Spleen (tissue), 11 donors: ENCODE data around the gene HMSD. TPM values are rescaled to one million over a fixed set of nuclear protein-coding genes. Genes with fewer than 3 reads are reported as not detected.
A peak's percentile ranks its signal among the peaks of the same experiment; 100 is the strongest.
"Not testable (repeated sequence)": the region's sequence is repeated elsewhere in the genome, so short reads cannot be mapped to it uniquely, and the experiment has no call there.

Source experiments
- DNase-seq: peaks from one replicate; pipeline ENCODE4 v3.0.0-alpha.2; 2020
- H3K27ac ChIP-seq, 8 donors: fragments of 200-600 bp; sonication (generic) in 7 of 8; 1 replicate in 4 of 8; 2 replicates in 4 of 8; pipeline versions ENCODE4 v1.5.0 to v1.8.0; 2016 to 2021; ENCODE audit warnings: inconsistent platforms in 4 of 8, mild to moderate bottlenecking in 4 of 8, moderate library complexity in 1 of 8
- H3K27me3 ChIP-seq, 7 donors: fragments of 200-600 bp; sonication (generic) in 6 of 7; replicated peaks in 1 of 7; 1 replicate in 4 of 7; 2 replicates in 3 of 7; pipeline versions ENCODE4 v1.5.0 to v1.8.0; 2016 to 2021; ENCODE audit warnings: inconsistent platforms in 3 of 7, mild to moderate bottlenecking in 1 of 7
- H3K36me3 ChIP-seq, 6 donors: fragments of 200-600 bp; sonication (generic) in 5 of 6; 1 replicate in 4 of 6; 2 replicates in 2 of 6; pipeline versions ENCODE4 v1.5.0 to v1.8.0; 2016 to 2021; ENCODE audit warnings: inconsistent platforms in 2 of 6
- H3K4me1 ChIP-seq, 6 donors: fragments of 200-600 bp; sonication (generic) in 5 of 6; 1 replicate in 3 of 6; 2 replicates in 3 of 6; pipeline versions ENCODE4 v1.5.0 to v1.8.0; 2016 to 2021; ENCODE audit warnings: inconsistent platforms in 3 of 6
- H3K4me3 ChIP-seq, 8 donors: fragments of 200-600 bp; sonication (generic) in 7 of 8; 1 replicate in 4 of 8; 2 replicates in 4 of 8; pipeline versions ENCODE4 v1.5.0 to v1.8.0; 2016 to 2021; ENCODE audit warnings: inconsistent platforms in 4 of 8, mild to moderate bottlenecking in 4 of 8, moderate library complexity in 2 of 8
- H3K9me3 ChIP-seq, 8 donors: fragments of 200-600 bp; sonication (generic) in 7 of 8; 1 replicate in 4 of 8; 2 replicates in 4 of 8; pipeline versions ENCODE4 v1.5.0 to v1.8.0; 2016 to 2021; ENCODE audit warnings: inconsistent platforms in 4 of 8
- POLR2A ChIP-seq, 3 donors: fragments of 450-650 bp; IDR thresholded peaks; one replicate each; pipeline ENCODE4 v1.5.1; 2017; ENCODE audit warnings: antibody characterized with exemption in 3 of 3, mild to moderate bottlenecking in 1 of 3
- POLR2AphosphoS5 ChIP-seq, 3 donors: sonication (generic); formaldehyde crosslinking; IDR thresholded peaks; one replicate each; pipeline ENCODE4 v1.5.1; 2017; ENCODE audit warnings: antibody characterized with exemption in 3 of 3
- WGBS, 5 donors: extraction: QIAGEN DNeasy Blood & Tissue Kit in 3 of 5; methylation state at CpG; one replicate each; pipeline versions ENCODE4 v1.1.5 to v1.1.7; 2013 to 2018; 5-methylcytosine and 5-hydroxymethylcytosine counted together
- intact Hi-C: fragments of 100-400 bp; cut with DNase I; formaldehyde crosslinking; loops from one replicate; pipeline ENCODE4 v1.15.0; 2023; ENCODE audit warnings: low total_unique reads
- polyA plus RNA-seq, 3 donors: library from polyadenylated mRNA; stranded (reverse); fragments of 200-250 nt; gene quantifications; one replicate each; pipeline ENCODE4 v1.2.1, GENCODE V29; 2013
- total RNA-seq, 7 donors: library from RNA; depleted of rRNA in 3 of 7; stranded (reverse); fragments of >200 nt in 3 of 7; fragmentation: NEBNext Ultra II Directional in 4 of 7; extraction: Animal tissue kit (Norgen Biotek cat#: 25700) in 4 of 7; gene quantifications; one replicate each; pipeline versions ENCODE4 v1.1.0 to v1.2.1, GENCODE V29; 2016 to 2021
- TF ChIP-seq, protein P1 (sequence below), 11 experiments: fragments of 200-600 bp in 7 of 11; fragments of 450-650 bp in 4 of 11; sonication (generic) in 4 of 11; IDR thresholded peaks in 8 of 11; conservative IDR thresholded peaks in 3 of 11; 1 replicate in 7 of 11; 2 replicates in 4 of 11; pipeline versions ENCODE4 v1.4.0 to v1.8.0; 2016 to 2021; ENCODE audit warnings: antibody characterized with exemption in 11 of 11, inconsistent platforms in 4 of 11, mild to moderate bottlenecking in 1 of 11
- donor health status: healthy with polysubstance abuse.
- donor health status: DM: no; HTN: no; CAD: no; lungs with moderate emphysema.
- donor health status: DM: no; HTN: no; CAD: no.
- donor health status: Bipolar disorder and iron deficiency.
- donor health status: healthy.
- donor health status: DM: no; HTN: no; CAD: no.
- donor health status: DM: yes; HTN: yes; CAD: no.

The HMSD gene
- total and polyA plus RNA-seq, 10 donors: 0.23 to 2.2 (median 0.62) TPM; not detected in 3

DNA sequence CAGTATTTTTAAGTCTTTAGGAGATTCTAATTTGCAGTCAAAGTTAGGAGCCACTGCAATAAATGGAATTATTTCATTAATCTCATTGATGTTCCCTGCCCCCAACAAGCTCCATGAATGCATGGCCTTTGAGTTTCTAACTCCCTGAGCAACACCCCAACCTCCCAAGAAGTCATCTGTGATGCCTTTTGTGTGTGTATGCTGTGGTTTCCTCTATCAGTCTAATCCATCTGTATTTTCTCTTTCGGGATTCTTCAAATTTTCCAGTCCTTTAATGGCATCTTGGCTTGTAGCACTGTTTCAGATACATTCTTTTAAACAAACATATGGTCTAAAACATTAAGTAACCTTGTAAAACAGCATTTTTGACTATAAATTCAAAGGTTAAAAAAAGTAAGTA, 24.6 kb upstream of the HMSD start:
- no peaks in the 10 kb centered on the region for H3K9me3 ChIP-seq
- no peak overlapping the region for H3K4me3 ChIP-seq
- TF ChIP-seq, protein P1, sequence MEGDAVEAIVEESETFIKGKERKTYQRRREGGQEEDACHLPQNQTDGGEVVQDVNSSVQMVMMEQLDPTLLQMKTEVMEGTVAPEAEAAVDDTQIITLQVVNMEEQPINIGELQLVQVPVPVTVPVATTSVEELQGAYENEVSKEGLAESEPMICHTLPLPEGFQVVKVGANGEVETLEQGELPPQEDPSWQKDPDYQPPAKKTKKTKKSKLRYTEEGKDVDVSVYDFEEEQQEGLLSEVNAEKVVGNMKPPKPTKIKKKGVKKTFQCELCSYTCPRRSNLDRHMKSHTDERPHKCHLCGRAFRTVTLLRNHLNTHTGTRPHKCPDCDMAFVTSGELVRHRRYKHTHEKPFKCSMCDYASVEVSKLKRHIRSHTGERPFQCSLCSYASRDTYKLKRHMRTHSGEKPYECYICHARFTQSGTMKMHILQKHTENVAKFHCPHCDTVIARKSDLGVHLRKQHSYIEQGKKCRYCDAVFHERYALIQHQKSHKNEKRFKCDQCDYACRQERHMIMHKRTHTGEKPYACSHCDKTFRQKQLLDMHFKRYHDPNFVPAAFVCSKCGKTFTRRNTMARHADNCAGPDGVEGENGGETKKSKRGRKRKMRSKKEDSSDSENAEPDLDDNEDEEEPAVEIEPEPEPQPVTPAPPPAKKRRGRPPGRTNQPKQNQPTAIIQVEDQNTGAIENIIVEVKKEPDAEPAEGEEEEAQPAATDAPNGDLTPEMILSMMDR (IDR thresholded peaks at IDR 0.05 in 8 of 11, conservative IDR thresholded peaks at IDR 0.05 in 3 of 11): no peak
- no peak for TF ChIP-seq POLR2A (IDR thresholded peaks at IDR 0.05)
- TF ChIP-seq POLR2AphosphoS5 (IDR thresholded peaks at IDR 0.05): no peak
- WGBS, 5 donors: 72 to 89% (median 81%) methylated on average over 1 of the region's 1 CpG
- peaks cover 0 to under 1% (median 0%) of the 10 kb centered on the region in 7 donors for H3K27me3 ChIP-seq
- peaks cover 0 to 9% (median 0%) of the 10 kb centered on the region in 6 donors for H3K4me1 ChIP-seq
- intact Hi-C loops: no loop called here
- no peak for DNase-seq
- no peaks in the 10 kb centered on the region for H3K36me3 ChIP-seq
- H3K27ac ChIP-seq: no peak overlapping the region

DNA sequence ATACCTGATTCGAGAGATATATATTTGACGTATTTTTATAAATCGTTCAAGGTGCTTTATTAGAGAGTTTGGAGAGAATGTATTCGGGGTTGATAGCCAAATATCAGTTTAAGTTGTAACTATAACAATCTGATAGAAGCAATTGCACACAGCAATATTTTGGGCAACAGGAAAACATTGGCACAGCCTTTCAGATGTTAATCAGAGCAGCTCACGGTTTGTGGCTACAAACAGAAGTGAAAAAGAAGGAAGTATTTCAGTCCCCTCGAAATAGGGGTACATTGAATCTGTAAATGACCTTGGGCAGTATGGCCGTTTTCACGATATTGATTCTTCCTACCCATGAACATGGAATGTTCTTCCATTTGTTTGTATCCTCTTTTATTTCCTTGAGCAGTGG, 20.8 kb upstream of the HMSD start:
- peaks cover 0 to 9% (median 0%) of the 10 kb centered on the region in 6 donors for H3K4me1 ChIP-seq
- intact Hi-C loops: no loop called here
- 25 to 62% (median 34%) methylated on average over 8 of the region's 8 CpGs for WGBS, 5 donors
- no peak for DNase-seq
- no peaks in the 10 kb centered on the region for H3K36me3 ChIP-seq
- no peaks in the 10 kb centered on the region for H3K27me3 ChIP-seq
- H3K9me3 ChIP-seq: no peaks in the 10 kb centered on the region
- TF ChIP-seq POLR2A (IDR thresholded peaks at IDR 0.05): no peak
- TF ChIP-seq, protein P1 (IDR thresholded peaks at IDR 0.05 in 8 of 11, conservative IDR thresholded peaks at IDR 0.05 in 3 of 11): no peak
- TF ChIP-seq POLR2AphosphoS5 (IDR thresholded peaks at IDR 0.05): no peak
- H3K27ac ChIP-seq: peak overlapping the region in 3 of 8 donors; percentile 18 to 48 (median 29)
- H3K4me3 ChIP-seq: no peak overlapping the region

DNA sequence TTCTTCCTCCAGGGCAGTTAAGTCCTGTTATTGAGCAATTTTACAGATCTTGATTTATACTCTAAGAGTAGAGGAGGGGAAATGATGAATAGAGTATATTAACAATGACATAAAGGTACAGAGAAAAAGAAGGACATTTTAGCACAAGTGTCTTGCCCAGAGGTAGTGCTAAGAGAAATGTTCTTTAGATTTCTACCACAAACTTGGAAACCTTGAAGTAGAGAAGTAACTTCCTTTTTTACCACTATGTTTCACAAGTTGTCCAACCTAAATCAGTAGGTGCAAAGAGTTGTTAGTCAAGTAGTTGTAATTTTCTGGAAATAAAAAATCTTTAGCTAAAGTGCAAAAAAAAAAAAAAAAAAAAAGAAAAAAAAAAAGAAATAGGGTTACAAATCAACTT, 19.7 kb upstream of the HMSD start:
- H3K4me1 ChIP-seq, intact Hi-C loops, DNase-seq, H3K4me3 ChIP-seq, H3K36me3 ChIP-seq, H3K9me3 ChIP-seq, H3K27me3 ChIP-seq: not testable (repeated sequence)
- H3K27ac ChIP-seq: peak overlapping the region in 3 of 8 donors; percentile 25 to 63 (median 29)

DNA sequence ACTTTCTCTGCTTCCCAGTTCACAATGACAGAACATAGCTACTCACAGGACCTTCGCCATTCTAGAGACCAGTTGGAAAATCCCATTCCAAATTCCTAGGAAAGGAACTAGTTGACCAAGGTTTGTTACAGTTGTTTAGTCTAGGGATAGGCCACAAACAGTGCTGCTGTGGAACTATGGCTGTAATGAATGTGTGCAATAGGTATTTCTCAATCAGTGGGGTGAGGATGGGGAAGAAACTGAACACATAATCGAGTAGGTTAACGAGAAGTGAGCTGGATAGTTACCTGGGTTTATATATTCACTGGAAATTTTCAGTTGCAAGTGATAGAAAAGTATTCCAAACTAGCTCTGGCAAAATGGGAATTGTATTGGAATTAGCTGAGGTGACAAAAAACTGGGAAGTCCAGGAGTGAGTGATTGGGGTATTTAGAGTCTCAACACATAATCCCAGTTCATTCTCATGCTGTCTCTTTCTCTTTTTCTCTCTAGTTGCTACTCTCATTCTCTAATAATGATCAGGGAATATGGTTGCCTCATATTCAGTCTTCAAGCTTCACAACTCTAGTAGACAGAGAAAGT, 18.2 kb upstream of the HMSD start:
- no peak for TF ChIP-seq POLR2AphosphoS5 (IDR thresholded peaks at IDR 0.05)
- TF ChIP-seq, protein P1 (IDR thresholded peaks at IDR 0.05 in 8 of 11, conservative IDR thresholded peaks at IDR 0.05 in 3 of 11): no peak
- TF ChIP-seq POLR2A (IDR thresholded peaks at IDR 0.05): no peak
- intact Hi-C loops: no loop called here
- peaks cover 0 to 4% (median 0%) of the 10 kb centered on the region in 7 donors for H3K27me3 ChIP-seq
- H3K27ac ChIP-seq: peak overlapping the region in 5 of 8 donors; percentile 29 to 66 (median 59)
- H3K4me3 ChIP-seq: no peak overlapping the region
- H3K36me3 ChIP-seq: no peaks in the 10 kb centered on the region
- 51 to 87% (median 69%) methylated on average over 3 of the region's 3 CpGs for WGBS, 5 donors
- DNase-seq: no peak
- no peaks in the 10 kb centered on the region for H3K9me3 ChIP-seq
- H3K4me1 ChIP-seq: peaks cover 0 to 12% (median 2%) of the 10 kb centered on the region in 6 donors
